Fibroblast of skin of right biceps (primary cell): Measurements from ENCODE around the gene SPI1.

Experiments
- DNase-seq: peaks from one replicate; pipeline ENCODE4 v3.0.0-alpha.2; 2013

SPI1 gene

DNA sequence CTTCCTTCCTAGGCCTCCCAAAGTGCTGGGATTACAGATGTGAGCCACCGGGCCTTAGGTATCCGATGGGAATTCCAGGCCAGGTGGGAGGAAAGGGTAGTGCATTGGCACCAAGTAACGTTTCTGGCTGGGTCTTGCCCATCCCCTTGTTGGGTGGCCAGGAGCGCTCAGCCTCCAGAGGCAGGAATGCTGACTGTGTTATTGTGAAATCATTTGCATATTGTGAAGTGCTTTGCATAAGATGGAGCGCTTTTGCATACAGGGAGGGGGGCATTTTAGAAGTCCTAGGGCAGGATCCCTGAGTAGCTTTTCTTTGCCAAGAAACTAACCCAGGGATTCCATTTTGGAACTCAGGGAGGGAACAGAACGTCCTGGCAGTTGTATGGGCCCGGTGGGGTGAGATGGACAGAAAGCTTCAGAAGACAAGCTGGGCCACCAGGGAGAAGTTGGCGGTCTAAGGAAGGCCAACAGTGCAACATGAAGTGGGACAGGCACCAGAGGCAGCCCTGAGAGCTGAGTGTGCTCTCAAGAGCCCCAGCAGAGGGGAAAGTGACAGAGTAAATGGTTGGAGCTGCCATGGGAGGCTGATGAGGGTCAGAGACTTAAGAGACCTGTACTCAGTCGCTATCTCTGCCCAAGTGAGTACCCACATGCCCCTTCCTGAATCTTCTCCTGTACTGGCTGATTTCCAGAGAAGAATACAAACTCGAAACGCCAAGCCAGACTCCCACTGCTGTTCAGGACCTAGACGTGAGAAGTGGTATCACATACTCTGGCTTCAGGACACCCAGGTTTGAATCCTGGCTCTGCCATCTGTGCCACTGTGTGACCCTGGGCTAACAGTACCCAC lies 28.8 kb upstream of the SPI1 start:
- no peak for DNase-seq

DNA sequence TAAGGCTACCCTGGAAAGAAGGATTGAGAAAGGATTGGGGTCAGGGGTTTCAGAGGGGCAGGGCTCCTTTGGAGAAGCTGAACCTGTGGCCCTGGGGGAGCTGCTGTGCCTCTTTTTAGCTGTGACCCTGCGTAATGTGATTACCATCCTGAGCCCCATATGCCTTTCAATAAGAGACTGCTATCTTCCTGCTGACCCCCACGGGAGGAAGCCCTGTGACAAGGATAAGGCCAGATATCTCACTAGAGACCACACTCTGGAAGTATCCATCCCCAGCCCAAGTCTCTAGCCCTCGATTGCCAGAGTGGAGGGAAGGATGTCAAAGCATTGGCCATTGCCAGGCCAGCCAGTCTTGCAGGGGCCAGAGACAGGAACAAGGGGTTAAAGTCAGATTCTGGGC lies 25.2 kb upstream of the SPI1 start:
- no peak for DNase-seq

DNA sequence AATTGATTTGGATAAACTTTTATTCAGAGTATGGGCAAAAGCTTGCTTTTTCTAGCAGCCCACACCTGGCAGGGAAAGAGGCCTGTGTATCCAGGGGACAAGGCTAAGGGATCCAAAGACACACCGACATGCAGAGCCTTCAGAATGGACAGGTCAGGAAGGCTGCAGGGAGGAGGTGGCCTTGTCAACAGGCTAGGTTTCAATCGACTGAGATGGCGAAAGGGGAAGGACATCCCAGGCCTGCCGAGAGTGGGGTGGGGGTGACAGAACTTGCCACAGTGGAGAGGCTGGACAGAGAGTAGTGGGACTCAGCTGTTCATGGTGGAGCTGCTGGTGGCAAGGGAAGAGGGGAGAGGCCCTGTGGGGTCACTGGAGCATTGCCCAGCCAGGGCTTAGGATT lies 24.8 kb upstream of the SPI1 start:
- DNase-seq: no peak

DNA sequence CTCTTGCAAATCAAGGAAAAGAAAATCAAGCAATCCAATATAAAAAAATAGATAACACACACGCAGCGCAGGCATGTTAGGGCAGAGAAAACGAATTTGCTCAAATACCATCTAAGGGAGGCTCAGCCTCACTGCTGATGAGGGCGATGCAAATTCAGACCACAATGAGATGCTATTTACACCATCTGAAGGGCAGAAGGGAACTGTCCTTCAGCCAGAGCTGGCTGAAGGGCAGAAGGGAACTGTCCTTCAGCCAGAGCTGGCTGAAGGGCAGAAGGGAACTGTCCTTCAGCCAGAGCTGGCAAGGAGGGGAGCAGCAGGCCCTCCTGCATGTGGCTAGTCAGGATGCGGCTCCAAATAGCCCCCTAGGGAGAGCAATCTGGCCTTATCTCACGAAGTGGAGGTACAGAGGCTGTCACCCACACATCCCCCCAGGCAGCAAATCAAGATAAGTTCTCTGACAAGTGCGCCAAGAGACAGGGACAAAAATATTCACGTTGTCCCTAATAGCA lies 22.5 kb upstream of the SPI1 start:
- no peak for DNase-seq

DNA sequence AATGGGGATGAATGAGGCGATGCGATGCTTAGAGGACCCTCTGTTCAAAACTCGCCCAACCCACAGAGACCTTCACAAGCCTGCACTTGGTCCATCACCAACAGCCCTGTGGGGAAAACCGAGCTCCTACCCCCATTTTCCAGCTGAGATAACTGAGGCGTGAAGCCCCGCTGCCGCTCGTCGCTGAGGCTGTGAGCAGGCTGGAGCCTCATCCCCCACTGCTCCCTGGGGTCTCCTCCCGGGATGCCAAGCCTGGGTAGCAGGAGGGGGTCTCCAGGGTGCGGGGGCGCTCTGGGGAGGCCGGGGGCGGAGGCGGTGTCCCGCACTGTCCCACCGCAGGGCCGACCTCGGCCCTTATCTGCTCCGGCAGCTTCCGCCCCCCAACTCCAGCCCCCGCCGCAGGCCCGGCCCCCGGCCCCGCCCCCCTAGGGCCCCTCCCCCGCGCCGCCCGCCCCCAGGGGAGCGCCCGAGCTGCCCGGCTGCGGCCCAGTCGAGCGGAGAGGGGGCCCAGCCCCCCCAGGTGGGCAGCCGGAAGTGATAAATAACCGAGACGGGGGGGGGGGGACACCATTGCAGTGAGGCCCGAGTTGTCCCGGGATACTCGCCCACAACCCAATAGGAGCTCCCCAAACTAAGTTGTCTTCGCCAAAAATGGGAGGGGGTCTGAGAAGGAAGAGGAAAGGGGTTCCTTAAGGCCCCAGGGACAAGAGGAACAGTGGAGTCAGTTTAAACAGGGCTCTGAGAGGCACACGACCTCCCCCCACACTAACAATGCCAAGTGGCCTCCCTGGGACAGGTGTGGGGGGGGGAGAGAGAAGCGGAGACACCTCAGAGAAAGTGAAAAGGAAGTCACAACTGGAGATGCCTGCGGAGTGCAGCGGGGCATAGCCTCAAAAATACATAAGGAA lies 21.8 kb upstream of the SPI1 start:
- DNase-seq: no peak

DNA sequence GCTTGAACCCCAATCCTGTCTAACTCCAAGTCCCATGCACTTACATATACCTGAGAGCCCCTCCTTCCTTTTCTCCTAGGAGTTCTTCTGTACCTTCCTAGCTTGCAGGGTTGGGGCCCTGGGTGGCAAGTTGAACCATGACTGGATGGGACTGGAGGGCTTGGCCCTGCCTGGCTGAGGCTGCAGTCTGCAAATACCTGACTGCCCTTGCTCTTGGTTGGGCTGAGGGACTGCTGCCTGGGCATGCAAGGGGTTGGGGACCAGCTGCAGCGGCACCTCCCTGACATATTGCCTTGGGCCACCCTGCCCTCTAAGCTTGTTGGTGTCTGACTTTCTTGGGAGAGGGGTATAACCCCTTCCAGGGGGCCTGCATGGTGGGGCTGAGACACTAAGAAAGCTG lies 20.2 kb upstream of the SPI1 start:
- no peak for DNase-seq

DNA sequence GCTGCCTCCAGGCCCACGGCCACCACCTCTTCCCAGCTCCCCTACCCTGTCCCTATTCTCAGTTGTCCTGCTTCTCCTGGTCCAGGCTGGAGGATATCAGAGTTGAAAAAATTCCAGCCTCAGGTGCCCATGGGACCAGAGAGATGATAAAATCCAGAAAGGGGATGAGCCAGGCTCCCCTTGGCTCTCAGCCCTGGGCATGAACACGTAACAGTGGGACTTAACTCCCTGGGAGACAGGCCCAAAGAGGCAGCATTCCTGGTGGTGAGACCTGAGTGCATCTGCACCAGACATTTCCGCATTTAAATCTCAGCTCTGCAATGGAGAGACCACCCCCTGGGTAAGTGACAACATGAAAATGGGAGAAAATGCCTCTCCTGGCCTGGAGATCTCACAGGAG lies 19.7 kb upstream of the SPI1 start:
- DNase-seq: no peak

DNA sequence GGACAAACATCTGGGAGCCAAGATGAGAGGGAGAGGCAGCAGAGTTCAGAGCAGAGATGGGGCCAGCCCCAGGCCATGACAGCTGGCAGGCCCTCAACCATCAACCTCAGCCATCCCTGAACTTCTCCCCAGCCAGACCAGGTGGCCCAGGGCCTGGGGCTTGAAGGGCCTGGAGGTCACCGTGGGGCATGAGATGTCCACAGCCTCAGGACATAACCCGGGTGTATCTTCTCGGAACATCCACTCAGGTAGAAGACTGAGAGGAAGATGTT lies 17.6 kb upstream of the SPI1 start:
- no peak for DNase-seq

DNA sequence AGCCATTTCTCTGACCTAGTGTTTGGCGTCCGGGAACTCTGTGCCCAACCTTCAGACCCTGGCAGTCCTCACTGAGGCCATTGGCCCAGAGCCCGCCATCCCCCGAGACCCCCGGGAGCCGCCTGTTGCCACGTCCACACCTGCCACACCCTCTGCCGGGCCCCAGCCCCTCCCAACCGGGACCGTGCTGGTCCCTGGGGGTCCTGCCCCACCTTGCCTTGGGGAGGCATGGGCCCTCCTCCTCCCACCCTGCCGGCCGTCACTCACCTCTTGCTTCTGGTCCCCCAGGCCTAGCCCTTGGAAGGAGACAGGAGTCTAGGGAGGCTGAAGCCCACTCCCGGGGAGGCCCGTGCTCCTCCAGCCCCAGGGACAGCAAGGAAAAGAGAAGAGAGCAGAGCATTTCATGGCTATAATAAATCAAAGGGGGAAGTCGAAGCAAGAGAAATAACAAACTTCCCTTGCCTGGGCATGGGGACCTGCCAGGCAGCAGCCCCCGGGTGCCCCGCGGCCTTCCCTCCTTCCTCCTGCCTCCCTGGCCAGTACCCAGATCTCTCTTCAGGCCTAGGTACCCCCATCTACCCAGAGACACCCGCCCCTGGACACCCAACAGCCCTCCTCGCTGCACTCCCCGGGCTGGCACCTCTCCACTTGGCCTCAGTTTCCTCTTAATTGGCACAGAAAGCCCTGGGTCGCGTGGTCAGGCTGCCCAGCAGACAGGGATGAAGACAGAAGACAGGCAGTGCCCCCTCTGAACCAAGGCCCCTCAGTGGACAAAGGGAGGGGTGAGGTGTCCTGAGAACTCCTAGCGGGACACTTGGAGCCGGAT lies 17.1 kb upstream of the SPI1 start:
- DNase-seq: no peak

DNA sequence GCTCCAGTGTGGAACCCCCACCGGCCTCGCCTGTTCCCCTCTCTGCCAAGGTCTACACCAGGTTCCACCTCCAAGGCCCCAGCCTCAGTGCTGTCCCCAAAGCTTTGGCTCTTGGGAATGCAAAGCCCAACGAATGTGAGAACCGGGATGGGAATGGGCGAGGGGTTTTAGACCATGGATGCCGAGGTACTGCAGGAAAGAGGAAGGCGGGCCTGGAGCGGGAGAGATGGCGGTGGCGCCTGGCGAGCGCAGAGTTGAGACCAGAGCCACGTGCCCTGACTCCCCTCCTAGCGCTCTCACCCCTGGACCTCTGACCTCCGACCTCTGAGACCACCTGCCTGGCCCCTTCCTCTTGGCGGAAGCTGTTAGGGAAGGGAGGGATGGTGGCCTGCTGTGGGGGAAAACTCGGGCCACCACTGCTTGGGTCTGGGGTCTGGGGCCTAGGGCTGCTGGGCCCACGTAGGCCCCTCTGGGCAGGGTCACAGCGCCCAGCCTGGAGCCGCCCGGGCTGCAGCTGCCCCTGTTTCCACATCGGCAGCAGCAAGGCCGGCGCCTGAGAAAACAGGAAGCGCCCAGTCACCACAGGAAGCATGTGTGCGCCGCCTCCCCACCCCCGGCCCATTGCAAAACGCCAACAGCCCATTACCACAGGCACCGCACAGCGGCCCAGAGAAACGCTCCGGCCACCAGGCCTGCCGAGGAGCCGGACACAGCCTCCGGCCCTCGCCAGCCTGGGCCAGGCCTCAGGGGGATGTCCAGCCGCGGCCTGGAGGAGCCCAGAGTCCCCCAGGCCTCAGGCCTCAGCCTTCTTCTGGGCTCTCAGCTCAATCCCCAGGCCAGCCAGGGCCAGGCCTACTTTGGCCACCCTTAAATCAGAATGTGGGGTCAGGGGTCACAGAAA lies 16.2 kb upstream of the SPI1 start:
- peak; percentile 41 for DNase-seq

DNA sequence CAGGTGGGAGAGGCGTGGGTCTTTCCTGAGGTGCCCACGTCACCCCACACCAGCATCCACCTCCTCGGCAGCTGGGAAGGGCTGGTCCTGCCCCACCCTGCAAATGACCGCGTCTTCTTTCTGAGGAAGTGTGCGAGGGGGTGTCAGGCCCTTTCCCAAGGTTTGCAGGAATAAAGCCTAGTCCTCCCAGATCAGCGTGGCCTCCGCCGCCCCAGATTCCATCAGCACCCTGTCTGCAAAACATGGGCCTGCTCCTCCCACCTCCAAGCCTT lies 15.6 kb upstream of the SPI1 start:
- no peak for DNase-seq

DNA sequence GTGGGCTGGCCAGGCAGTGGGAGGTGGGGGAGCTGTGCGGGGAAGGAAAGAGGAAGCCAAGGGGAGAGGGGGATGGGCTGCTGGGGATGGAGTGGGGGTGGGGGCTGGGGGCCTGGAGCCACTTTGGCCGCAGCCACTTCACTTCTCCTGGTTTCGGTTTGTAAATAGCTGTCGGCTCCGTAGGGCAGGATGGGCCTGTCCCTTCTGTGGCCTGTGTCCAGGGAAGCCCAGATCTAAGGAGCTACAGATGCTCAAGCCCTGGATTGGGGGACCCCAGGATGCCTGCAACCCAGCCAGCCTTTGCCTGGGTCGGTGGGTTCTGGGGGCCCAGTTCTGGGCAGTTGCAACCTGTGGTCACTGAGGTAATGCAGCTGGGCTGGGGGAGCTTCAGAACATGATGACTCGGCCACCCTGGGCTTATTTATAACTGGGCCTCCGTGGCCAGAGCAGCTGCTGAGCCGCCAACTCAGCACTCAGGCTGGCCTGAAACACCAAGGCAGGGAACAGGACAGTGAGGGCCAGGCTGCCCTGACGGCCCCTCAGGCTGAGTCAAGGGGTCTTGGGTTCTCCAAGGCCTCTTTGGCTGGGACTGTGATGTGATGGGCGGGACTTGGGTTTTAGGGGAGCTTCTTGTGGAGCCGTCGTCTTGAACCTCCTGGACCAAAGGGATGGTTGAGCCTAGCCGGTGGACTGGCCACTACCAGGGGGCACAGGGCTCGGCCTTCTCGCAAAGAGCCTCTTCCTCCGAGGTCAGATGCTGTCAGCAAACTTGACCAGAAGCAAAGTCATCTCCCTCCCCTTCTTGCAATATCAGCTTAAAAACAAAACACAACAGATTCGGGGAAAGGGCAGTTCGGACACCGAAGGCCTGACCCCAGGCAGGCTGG lies 15.1 kb upstream of the SPI1 start:
- peak; percentile 51 for DNase-seq

DNA sequence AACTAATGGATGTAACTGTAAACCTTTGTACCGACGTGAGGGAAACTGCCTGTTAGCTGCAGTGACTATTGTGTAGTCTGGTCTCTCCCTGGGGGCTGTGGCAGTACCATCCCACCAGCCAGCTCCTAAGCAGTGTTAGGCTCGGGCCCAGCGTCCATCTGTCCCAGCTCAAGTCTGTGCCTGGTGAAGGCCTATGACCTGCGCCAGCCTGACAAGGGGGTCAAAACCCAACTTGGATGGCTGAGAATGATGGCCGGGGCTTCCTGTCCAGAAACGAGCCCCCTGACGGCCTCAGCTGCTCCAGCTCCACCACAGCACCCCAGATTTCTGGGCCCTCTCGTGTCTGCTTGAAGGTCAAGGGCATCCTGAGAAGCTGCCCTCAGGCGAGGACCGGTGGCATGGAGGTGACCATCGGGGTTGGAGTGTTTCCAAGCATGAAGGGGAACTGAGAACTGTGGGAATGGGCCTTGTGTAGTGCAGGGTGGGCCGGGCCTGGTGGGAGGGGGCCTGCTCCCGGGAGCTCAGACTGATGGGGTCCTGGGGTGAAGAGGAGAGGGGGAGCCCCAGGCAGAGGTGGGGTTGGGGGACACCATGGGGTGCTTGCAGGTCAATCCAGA lies 14.3 kb upstream of the SPI1 start:
- DNase-seq: no peak

DNA sequence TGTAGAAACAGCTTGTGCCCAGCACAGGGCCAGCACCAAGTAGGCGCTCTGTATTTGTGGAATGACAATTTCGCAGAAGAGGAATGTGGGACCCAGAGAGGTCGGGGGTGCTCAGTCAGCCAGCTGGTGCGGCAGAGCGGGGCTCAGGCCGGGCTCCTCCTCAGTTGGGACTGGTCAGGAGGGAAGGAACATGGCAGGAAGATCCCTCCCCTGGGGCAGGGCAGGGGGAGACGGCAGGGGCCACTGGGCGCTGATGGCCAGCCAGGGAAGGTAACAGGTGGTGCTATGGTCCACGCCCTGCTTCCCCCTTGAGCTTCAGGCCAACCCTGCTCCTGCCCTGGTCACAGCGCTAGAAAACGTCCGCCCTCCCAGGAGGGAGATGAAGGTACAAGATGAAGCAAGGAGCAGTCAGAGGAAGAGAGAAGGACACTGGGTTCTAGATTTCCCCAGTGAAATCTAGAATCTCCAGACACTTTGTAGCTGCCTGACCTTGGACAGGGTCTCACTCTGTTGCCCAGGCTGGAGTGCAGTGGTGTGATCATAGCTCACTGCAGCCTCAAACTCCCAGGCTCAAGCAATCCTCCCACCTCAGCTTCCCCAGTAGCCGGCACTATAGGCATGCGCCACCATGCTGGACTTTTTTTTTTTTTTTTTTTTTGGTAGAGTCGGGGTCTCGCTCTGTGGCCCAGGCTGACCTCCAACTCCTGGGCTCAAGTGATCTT lies 13.5 kb upstream of the SPI1 start:
- no peak for DNase-seq

DNA sequence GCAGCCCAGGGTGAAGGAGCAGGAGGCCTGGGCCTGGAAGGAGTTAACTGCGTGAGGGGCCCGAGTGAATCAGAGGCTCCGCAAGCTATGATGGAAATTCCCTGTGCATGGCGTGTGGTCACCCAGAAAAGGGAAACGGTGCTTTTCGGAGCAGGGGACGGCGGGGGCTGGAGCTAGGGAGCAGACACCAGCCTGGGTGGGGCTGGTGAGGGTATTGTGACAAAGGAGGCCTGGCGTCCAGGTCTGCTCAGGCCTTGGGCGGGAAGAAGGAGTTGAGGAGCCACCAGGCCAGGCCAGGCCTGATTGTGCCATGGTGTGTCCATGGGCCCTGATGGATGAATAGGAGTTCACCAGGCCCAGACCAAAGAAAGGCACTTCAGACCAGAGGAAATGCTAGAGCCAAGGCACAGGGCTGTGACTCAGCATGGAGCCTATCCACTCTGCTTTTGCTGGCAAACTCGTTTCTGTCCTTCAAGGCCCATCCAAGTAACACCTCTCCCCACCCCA lies 12.8 kb upstream of the SPI1 start:
- DNase-seq: no peak

DNA sequence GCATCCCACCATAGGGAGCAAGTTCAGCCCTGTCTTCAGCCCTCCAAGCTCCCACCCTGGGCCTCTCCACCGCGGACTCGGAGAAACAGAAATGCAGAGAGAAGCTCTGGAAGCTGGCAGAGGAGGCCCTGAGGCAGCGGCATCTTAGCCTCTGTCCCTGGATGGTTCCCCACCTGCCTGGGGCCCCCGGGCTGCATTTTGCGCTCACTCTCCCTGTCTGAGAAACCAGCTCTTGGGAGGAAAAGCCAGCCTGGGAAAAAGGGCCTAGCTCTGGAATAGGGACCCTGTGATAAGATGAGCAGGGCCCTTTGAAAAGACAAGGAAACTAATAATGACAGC lies 12.0 kb upstream of the SPI1 start:
- no peak for DNase-seq

DNA sequence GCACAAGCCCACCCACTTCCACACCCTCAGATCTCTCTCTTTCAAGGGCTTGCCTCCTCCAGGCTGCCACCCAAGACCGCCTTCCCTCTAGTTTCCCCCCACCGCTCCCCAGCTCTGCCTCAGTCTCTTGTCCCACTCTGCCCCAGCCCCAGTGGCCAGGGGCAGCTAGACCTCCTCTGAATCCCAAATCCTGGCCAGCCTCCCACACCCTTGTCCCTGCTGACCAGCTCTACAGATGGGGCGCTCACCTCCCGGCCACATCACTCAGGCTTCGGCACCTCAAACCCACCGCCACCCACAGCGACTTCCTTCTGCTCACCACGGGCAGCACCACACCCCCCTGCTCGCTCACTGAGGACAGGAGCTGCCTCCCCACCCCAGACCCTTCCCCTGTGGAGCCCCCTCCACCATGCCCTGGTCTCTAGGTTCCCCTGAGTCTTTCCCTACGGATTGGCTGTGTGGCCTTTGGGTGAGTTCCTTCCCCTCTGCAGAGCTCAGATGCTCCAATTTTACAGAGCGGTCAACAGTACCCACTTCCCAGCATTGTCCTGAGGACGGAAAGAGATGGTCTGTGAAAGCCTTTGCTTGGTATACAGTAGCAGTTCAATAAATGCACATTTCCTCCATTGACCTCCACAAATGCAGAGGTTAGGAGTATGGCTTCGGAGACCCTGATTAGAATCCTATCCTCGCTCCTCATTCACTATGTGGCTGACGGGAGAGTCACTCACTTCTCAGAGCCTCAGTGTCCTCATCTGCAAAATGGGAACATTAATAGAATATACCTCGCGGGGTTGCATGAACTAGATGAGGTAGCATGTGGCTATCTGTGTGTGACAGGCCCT lies 11.5 kb upstream of the SPI1 start:
- DNase-seq: no peak

DNA sequence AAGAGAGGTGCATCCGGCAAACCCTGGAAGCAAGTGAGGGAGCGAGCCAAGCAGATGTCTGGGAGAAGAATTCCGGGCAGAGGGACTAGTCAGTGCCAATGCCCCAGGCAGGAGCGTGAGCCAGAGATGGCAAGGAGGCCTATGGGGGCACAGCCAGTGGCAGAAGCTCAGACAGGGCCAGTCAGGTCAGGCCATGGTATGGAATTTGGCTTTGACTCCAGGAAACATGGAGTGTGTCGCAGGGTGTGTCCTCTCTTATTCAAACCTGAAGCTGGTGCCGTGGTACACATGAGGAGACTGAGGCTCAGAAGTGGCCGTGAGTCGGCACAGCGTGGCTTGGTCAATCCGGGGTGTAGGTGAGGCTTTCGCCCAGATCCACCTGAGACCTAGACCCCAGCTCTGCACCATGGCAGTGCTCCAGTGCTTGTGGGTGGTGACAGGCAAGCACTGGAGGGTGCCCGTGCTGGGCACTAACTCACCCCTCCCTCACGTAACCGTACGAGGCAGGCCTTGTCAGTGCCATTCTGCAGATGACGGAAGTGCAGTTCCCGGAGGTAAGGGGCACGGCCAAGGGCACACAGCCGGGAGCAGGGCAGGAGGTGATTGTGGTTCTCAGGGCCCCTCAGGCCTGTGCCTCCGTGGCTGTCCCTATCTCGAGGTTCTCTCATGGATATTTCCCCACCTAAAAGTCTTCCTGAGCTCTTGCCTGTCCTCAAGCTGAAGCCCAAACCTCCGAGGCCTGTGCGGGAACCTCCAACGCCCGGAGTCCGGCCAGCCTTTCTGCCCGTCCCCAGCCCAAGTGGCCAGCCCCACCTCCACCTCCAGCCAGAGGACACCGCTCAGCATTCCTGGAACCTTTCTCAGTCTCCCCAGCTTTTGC lies 10.6 kb upstream of the SPI1 start:
- no peak for DNase-seq
